Stimulated activated CD4-positive, alpha-beta T cell treated with anti-CD3 and anti-CD28 coated beads, TNF-alpha, amount 100 ng/mL, for 24 hours (primary cell): ENCODE data around the gene ARL6IP1.
A peak's percentile ranks its signal among the peaks of the same experiment; 100 is the strongest.

Experiments used
- DNase-seq, 3 experiments: peaks; one replicate each; pipeline ENCODE4 v3.0.0-alpha.2; 2020; ENCODE audit warnings: low read depth in 3 of 3

Gene ARL6IP1

DNA sequence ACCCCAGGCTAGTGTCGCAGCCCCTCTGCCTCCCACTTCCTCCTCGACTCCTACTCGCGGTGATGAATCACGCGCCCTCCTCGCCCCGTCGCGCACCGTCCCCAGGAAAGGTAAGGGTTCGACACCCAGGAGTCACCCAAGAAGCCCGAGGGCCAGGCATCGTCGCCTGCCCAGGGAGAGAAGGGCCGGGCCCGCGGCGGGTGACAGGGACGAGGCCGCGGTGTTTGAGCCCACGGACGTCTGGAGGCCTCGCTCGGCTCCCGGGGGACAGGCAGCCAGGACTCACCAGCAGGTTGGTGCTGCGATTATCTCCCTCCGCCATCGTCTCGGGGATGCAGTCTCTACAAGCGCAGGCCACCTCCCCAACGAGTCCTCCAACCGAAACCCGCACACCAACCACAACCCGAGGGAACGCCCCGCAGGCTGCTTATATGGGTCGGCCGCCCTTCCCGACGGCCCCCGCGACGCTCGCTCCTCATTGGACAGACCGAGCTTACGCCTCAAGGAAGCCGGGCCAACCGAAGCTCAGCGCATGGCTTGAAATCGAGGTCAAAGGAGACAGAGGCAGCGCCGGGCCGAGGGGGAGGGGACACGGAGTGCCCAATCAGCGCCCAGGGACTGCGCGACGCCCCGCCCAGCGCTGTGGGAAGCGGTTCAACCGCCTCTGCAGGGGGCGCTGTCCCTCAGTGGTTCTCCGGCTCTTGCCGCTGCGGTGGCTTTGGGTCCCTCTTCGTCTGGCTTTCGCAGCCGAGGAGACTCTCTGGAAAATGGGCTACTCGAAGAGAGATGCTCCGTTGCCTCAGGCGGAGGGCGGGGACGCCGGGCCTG, at the start of gene ARL6IP1:
ARL6IP1 (minus strand) TSS at position 405 of the 828 bp plus-strand sequence; CDS start at position 322, 83 bp downstream.
- DNase-seq = peak; percentile 97 to 98 (median 97)

DNA sequence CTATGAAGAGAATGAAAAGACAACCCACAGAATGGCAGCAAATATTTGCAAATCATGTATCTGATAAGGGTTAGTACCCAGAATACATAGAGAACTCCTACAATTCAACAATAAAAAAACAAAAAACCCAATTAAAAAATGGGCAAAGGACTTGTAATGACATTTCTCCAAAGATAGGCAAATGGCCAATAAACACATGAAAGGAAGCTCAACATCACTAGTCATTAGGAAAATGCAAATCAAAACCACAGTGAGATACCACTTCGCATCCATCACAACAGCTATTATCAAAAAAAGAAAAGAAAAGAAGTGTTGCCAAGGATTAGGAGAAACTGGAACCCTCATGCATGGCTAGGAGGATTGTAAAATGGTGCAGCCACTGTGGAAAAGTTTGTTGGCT, 45.1 kb upstream of the ARL6IP1 start:
- DNase-seq = no peak

DNA sequence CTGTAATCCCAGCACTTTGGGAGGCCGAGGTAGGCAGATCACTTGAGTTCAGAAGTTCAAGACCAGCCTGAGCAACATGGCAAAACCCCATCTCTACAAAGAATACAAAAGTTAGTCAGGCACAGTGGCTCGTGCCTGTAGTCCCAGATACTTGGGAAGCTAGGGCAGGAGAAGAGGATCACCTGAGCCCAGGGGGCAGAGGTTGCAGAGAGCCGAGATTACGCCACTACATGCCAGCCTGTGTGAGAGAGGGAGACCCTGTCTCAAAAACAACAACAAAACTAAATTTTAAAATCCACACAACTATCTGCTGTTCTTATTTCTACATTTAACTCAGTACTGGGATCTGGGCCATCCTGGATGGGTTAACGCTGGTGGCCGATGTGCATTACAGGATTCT, 41.2 kb upstream of the ARL6IP1 start:
- no peak for DNase-seq

DNA sequence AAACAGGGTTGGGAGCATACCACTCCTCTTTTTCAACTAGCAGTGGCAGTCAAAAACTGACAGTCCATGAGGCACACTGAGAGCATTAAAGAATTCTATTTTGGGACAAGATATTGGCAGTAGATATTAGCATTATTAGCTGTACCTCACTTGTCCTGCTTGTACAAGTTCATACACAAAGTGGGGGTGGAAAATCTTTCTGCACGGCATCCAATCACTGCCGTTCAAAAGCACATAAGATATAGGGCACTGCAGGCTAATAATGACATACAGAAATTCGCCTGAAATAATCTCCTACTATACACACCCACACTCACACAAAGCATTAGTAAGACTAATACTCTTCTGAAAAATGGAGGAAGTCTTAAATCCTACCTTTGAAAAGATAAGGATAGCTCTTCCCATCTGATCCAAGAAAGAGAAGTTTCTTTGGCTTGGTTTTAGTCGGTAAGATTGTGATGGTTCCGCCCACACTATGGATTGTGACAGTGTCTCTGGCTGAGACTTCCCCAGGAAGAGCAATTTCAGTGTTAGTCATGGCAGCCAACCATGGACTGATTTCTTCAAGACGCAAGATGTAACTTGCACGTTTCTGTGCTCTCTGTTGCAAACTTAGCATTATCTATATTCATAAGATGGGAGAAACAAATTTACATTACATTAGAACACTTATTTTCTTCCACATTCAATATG, 40.6 kb upstream of the ARL6IP1 start:
- DNase-seq = no peak

DNA sequence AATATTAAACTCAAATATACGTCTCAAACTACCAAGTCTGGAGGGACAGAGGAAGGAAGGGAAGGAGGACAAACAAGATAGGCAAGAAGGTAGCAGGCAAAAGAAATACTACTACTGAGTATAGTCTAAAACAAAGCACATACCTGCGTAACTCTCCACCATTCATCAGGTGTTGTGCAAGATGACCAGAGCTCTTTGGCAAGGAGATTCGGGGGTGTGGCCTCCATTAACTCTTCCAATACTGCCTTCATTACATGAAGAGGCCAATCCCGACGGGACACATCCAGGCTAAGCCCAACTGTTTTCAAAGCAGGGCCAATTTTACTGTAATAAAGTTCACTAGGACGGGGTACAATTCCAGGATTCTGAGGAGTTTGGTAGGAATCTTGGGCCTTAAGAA, 38.2 kb upstream of the ARL6IP1 start:
- no peak for DNase-seq

- no peak for DNase-seq
These were observed 35.4 kb upstream of the ARL6IP1 start for GRCh38 chr16:18836702-18837101.

GRCh38 chr16:18834864-18835263, 33.5 kb upstream of the ARL6IP1 start:
- no peak for DNase-seq

DNA sequence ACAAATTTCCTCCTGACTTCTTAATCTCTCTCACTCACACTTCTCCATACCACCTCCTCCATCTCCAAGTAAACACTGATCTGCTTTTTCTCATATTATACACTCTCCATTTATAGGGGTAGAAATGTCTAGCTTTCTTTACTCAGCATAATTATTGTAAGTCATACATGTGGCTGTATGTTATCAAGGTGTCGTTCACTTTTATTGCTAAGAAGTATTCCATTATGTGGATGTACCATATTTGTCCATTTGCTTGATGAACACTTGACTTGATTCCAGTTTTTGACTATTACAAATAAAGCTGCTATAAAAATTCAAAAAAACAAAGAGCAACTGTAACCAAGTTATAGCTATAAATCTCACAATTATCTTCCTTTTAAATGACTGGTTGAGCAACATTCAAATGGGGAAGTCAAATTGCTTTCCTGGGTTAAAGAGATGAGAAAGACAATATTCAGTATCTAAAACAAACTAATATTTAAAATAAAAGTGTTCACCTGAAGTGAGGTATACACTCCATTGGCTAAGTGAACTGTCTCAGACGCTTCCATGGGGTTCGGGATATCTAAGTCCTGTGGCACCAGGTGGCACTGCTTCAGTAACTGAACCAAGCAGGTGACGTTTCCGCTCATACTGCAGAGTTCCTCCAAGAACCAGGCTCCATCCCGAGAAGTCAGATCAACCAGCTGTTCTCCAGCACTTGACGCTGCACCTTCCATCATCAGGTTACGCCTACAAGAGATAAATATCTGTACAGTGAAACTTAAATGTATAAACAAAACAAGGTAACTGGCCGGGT, 32.6 kb upstream of the ARL6IP1 start:
- no peak for DNase-seq

DNA sequence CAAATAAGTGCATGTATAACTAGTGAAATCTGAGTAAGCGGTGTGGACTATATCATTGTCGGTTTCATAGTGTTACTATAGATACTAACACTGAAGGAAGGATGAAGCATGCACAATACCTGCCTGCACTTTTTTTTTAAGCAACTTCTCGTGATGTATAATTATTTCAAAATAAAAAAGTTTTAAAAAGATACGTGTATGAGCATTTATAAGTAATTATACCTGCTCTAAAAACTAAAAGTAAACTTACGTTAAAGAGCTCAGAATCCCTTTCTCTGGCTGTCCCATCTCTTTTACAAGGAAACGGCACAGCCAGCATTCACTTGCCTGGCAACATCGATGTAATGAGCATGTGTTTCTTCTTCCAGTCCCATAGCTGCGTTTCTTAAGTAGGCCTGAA, 31.3 kb upstream of the ARL6IP1 start:
- DNase-seq = no peak

GRCh38 chr16:18832006-18832405, 30.7 kb upstream of the ARL6IP1 start:
- no peak for DNase-seq

- no peak for DNase-seq
These were observed 27.9 kb upstream of the ARL6IP1 start for GRCh38 chr16:18829251-18829650.

GRCh38 chr16:18827890-18828289, 26.5 kb upstream of the ARL6IP1 start:
- DNase-seq = no peak

GRCh38 chr16:18816286-18816685, 14.9 kb upstream of the ARL6IP1 start:
- DNase-seq = no peak

GRCh38 chr16:18811925-18812324, 10.6 kb upstream of the ARL6IP1 start:
- no peak for DNase-seq

GRCh38 chr16:18809165-18809564, 7.8 kb upstream of the ARL6IP1 start:
- no peak for DNase-seq

DNA sequence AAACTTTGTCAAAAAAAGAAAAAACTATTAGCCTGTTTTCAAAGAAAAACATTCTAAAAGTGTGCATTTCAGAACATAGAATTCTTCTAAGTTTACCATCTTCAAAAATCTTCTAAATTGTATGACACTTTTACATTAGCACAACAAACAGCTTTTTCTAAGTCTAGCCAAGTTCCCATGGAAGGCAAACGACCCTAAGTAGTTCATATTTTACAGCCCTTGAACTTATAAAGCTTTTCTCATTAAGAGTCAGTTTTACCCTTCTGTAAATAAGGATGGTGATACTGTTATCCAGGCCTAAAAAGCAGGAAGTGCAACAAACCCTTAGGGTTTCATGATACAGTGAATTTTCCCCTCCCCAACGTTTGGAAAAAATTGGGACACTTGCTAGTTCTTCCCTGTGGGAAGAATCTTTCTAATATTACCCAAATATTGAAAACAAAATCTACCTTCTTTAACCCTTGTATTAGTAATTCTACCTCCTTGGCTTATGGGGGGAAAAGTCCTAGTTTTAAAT, 4.0 kb upstream of the ARL6IP1 start:
- DNase-seq = no peak

- no peak for DNase-seq
These were observed 3.2 kb upstream of the ARL6IP1 start for GRCh38 chr16:18804540-18804939.

DNA sequence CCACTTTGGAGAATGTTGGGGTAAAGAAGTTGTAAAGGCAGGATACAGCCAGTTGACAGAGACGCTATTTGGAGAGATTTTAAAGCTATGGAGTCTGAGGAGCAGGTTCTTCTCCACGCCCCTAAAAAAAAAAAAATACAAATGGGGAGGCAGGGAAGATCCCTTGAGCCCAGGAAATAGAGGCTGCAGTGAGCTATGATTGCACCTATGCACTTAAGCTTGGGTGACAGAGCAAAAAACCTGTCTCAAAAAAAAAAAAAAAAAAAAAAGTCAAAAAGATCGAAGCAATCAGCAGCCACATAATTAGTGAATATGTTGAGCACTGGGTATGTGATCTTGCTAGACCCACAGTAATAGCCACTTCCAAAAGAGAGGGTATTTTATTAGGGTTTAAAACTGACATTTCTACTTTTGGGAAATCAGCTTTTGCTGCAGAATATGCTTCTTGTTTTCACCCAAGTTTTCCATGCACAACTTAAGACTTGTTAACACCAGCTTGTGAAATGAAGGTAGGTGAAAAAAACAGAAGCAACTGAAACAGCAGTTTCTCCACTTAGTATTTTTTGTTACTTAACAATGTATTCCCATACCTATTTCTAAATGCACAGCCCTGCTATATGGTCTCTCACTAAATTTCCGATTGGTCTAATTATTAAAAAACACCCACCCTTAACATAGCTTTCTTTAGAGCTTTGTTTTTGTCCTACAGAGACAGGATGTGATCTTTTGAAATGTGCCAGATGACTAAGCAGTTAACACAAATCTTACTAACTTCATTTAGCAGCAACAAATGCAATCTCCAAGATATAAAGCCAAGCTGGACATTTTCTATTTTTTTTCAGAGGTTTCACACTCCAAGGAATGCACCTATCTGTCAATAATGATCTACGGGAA, 2.5 kb upstream of the ARL6IP1 start:
- DNase-seq = no peak

GRCh38 chr16:18802767-18803343, 1.5 kb upstream of the ARL6IP1 start:
- DNase-seq = no peak

DNA sequence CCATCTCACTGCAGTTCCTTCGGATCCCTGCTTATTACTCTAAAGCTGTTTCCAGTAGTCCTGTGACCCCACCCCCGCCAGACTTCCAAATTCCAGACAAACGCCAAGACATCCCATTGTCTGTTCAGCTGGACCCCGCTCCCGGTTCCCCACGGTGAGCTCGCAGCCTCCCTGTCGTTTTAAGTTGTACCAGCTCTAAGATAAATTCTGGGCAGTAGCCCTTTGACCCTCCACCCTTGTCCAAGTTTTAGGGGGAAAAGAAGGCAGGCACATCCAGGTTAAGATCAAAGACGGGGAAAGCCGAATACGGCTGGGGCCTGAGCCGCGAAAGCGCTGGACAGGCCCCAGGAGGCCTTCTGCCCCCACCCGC, 589 bp downstream of the ARL6IP1 start:
- DNase-seq = no peak

- DNase-seq = no peak
These were observed 1.1 kb downstream of the ARL6IP1 start for GRCh38 chr16:18800293-18800692.
